GM12892 (cell line): ENCODE results near the gene RBP3.

Experiments
- POLR2A ChIP-seq: IDR thresholded peaks from 2 replicates; pipeline ENCODE4 v1.6.1; 2011; ENCODE audit warnings: low read depth, low read length, control low read depth
- POLR2AphosphoS5 ChIP-seq: IDR thresholded peaks from 2 replicates; pipeline ENCODE4 v1.6.1; 2011; ENCODE audit warnings: low read depth, low read length, control low read depth

DNA sequence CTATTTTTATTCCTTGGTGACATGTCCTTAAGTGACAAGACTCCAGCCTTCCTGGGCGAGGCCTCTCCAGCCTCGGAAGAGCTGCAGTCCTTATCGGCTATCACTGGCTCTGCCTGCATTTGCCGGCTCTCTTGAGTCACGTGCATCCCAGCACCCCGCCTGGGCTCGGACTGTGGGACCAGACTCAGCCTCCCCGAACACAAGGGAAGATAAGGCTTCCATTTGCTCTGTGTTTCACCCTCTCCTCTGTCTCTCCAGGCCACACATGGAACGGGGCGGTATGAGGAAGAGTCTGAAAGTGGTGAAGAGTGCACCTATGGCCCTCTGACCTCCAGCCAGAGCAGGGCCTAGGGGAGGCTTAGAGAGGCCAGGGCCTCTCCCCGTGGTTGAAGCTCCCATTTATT is 21.2 kb upstream of the RBP3 start:
- TF ChIP-seq POLR2A (no peak), POLR2AphosphoS5 (no peak)
